H1 (cell line): Measurements from ENCODE around the gene TGFA. TPM values are rescaled to one million over a fixed set of nuclear protein-coding genes. Genes with fewer than 3 reads are reported as not detected.

Source experiments
- CTCF ChIA-PET: fragments of 300-600 bp; sonication (Branson Sonifier 250); formaldehyde crosslinking; loops from one replicate; lab custom pipeline; 2021; ENCODE audit not compliant: partially characterized antibody; lab: Charles Lee
- POLR2A ChIA-PET: fragments of 300-600 bp; sonication (Branson Sonifier 250); formaldehyde crosslinking; loops from one replicate; lab custom pipeline; 2021; ENCODE audit warnings: inconsistent platforms; ENCODE audit not compliant: partially characterized antibody; lab: Charles Lee
- DNase-seq, 2 experiments: peaks; one replicate each; pipeline versions ENCODE4 v3.0.0 to v3.0.0-alpha.2; 2010 to 2022; ENCODE audit warnings: low spot score in 2 of 2, low read depth in 1 of 2, mixed read lengths in 1 of 2
- FAIRE-seq: peaks from 2 replicates; lab custom pipeline; 2011; peaks lifted over from hg19 to GRCh38; lab: Jason Lieb, UNC
- H2AFZ ChIP-seq: 2 replicates; pipeline ENCODE4 v1.8.1; 2012; ENCODE audit warnings: low read length, inconsistent platforms
- H2AK5ac ChIP-seq: 2 replicates; pipeline ENCODE4 v1.6.1; 2013; ENCODE audit warnings: low read depth, low read length
- H2BK120ac ChIP-seq: replicated peaks from 2 replicates; pipeline ENCODE3; 2013; ENCODE audit warnings: low read depth, low read length, inconsistent platforms
- H2BK12ac ChIP-seq: 2 replicates; pipeline ENCODE4 v1.6.1; 2013; ENCODE audit warnings: low read depth, low read length
- H2BK15ac ChIP-seq: 2 replicates; pipeline ENCODE4 v1.6.1; 2013; ENCODE audit warnings: low read length
- H2BK20ac ChIP-seq: 2 replicates; pipeline ENCODE4 v1.6.1; 2013; ENCODE audit warnings: low read length
- H2BK5ac ChIP-seq: 2 replicates; pipeline ENCODE4 v1.6.1; 2013; ENCODE audit warnings: low read depth, low read length
- H3K14ac ChIP-seq: 2 replicates; pipeline ENCODE4 v1.6.1; 2013; ENCODE audit warnings: inconsistent platforms; ENCODE audit not compliant: insufficient read length
- H3K18ac ChIP-seq: 2 replicates; pipeline ENCODE4 v1.6.1; 2013; ENCODE audit warnings: low read length; ENCODE audit errors: extremely low read depth
- H3K23ac ChIP-seq: 2 replicates; pipeline ENCODE4 v1.6.1; 2013; ENCODE audit warnings: inconsistent platforms; ENCODE audit not compliant: insufficient read length
- H3K23me2 ChIP-seq: 2 replicates; pipeline ENCODE4 v1.6.1; 2013; ENCODE audit warnings: low read depth, low read length
- H3K27ac ChIP-seq: 2 replicates; pipeline ENCODE4 v1.6.1; 2011; ENCODE audit warnings: low read depth, low read length, inconsistent platforms
- H3K27me3 ChIP-seq, 4 experiments: replicated peaks in 1 of 4; 1 replicate in 1 of 4; 2 replicates in 3 of 4; pipeline versions ENCODE4 v1.6.1 to v1.8.1; 2011 to 2013; ENCODE audit warnings: low read length in 3 of 4, mild to moderate bottlenecking in 3 of 4, inconsistent platforms in 2 of 4, mixed read lengths in 2 of 4, moderate library complexity in 1 of 4; ENCODE audit not compliant: control insufficient read depth in 3 of 4, insufficient read depth in 3 of 4; ENCODE audit errors: extremely low read depth in 1 of 4
- H3K36me3 ChIP-seq, 4 experiments: 2 replicates each; pipeline versions ENCODE4 v1.6.1 to v1.8.1; 2011 to 2013; ENCODE audit warnings: mild to moderate bottlenecking in 4 of 4, low read length in 3 of 4, moderate library complexity in 2 of 4, control low read depth in 1 of 4, inconsistent platforms in 1 of 4; ENCODE audit not compliant: insufficient read depth in 4 of 4, control insufficient read depth in 2 of 4
- H3K4ac ChIP-seq: replicated peaks from 2 replicates; pipeline ENCODE3; 2013; ENCODE audit warnings: low read length, low read depth, mixed read lengths, inconsistent platforms; ENCODE audit not compliant: insufficient read length
- H3K4me1 ChIP-seq, 4 experiments: replicated peaks in 1 of 4; 1 replicate in 1 of 4; 2 replicates in 3 of 4; pipeline versions ENCODE4 v1.6.1 to v1.8.1; 2011 to 2013; ENCODE audit warnings: low read length in 3 of 4, inconsistent platforms in 2 of 4, mixed read lengths in 1 of 4; ENCODE audit not compliant: insufficient read depth in 4 of 4, control insufficient read depth in 3 of 4
- H3K4me2 ChIP-seq, 2 experiments: 2 replicates each; pipeline versions ENCODE4 v1.6.1 to v1.8.1; 2011 to 2013; ENCODE audit warnings: low read depth in 2 of 2, low read length in 2 of 2, control low read depth in 1 of 2, inconsistent platforms in 1 of 2, mild to moderate bottlenecking in 1 of 2; ENCODE audit not compliant: insufficient read depth in 1 of 2
- H3K4me3 ChIP-seq, 4 experiments: fragments of 200-600, 300-600 bp in 1 of 4; sonication (generic), shearing (Covaris generic), sonication (Bioruptor Twin) in 1 of 4; 2 replicates each; pipeline versions ENCODE4 v1.5.1 to v1.8.1; 2011 to 2016; ENCODE audit warnings: low read length in 4 of 4, low read depth in 3 of 4, control low read depth in 2 of 4, inconsistent platforms in 2 of 4, mild to moderate bottlenecking in 2 of 4, mixed read lengths in 1 of 4, moderate library complexity in 1 of 4; ENCODE audit not compliant: insufficient read depth in 2 of 4; ENCODE audit errors: extremely low read depth in 1 of 4
- H3K56ac ChIP-seq: replicated peaks from 2 replicates; pipeline ENCODE3; 2013; ENCODE audit warnings: low read depth, mild to moderate bottlenecking, mixed read lengths, low read length, inconsistent platforms; ENCODE audit not compliant: insufficient read length
- H3K79me1 ChIP-seq: 2 replicates; pipeline ENCODE4 v1.6.1; 2013; ENCODE audit warnings: low read depth, low read length, control low read depth
- H3K79me2 ChIP-seq, 2 experiments: 2 replicates each; pipeline versions ENCODE4 v1.6.1 to v1.8.1; 2012 to 2013; ENCODE audit warnings: low read length in 2 of 2, mild to moderate bottlenecking in 2 of 2, inconsistent platforms in 1 of 2; ENCODE audit not compliant: insufficient read depth in 2 of 2, control insufficient read depth in 1 of 2
- H3K9ac ChIP-seq, 4 experiments: replicated peaks in 1 of 4; 1 replicate in 1 of 4; 2 replicates in 3 of 4; pipeline versions ENCODE4 v1.6.1 to v1.8.1; 2011 to 2013; ENCODE audit warnings: low read depth in 3 of 4, low read length in 3 of 4, control low read depth in 2 of 4, mild to moderate bottlenecking in 2 of 4, moderate library complexity in 2 of 4, inconsistent platforms in 1 of 4; ENCODE audit errors: extremely low read depth in 1 of 4
- H3K9me3 ChIP-seq, 2 experiments: 2 replicates each; pipeline versions ENCODE4 v1.6.1 to v1.8.1; 2012 to 2013; ENCODE audit warnings: mild to moderate bottlenecking in 2 of 2, moderate library complexity in 2 of 2, control low read depth in 1 of 2, inconsistent platforms in 1 of 2, low read depth in 1 of 2, low read length in 1 of 2, mixed read lengths in 1 of 2; ENCODE audit not compliant: insufficient read depth in 2 of 2
- H4K20me1 ChIP-seq, 2 experiments: replicated peaks in 1 of 2; 2 replicates each; pipeline versions ENCODE3 to v1.8.1; 2011 to 2013; ENCODE audit warnings: inconsistent platforms in 2 of 2, low read length in 2 of 2, mild to moderate bottlenecking in 1 of 2; ENCODE audit not compliant: insufficient read depth in 2 of 2, control insufficient read depth in 1 of 2
- H4K5ac ChIP-seq: 2 replicates; pipeline ENCODE4 v1.6.1; 2013; ENCODE audit warnings: low read length, low read depth, mixed read lengths, inconsistent platforms; ENCODE audit not compliant: insufficient read length
- H4K8ac ChIP-seq: 2 replicates; pipeline ENCODE4 v1.8.0; 2013; ENCODE audit warnings: mild to moderate bottlenecking, moderate library complexity, low read length, inconsistent platforms; ENCODE audit not compliant: insufficient read depth; ENCODE audit errors: extremely low read depth
- H4K91ac ChIP-seq: replicated peaks from 2 replicates; pipeline ENCODE3; 2013; ENCODE audit warnings: low read length, mixed read lengths, inconsistent platforms; ENCODE audit not compliant: insufficient read length
- SAP30 ChIP-seq: fragments of 300-600 bp; sonication (generic); IDR thresholded peaks from 2 replicates; pipeline ENCODE4 v1.7.1; 2012; ENCODE audit warnings: low read length, moderate library complexity, mild to moderate bottlenecking, inconsistent platforms; ENCODE audit not compliant: insufficient read depth, insufficient replicate concordance
- TEAD4 ChIP-seq: IDR thresholded peaks from 2 replicates; pipeline ENCODE4 v1.6.1; 2012; ENCODE audit warnings: low read depth, low read length, inconsistent platforms, mixed read lengths
- WGBS, 2 experiments: shearing (Covaris generic) in 1 of 2; methylation state at CpG; one replicate each; pipeline versions ENCODE4 v1.1.6 to v1.1.7; 2013 to 2015; ENCODE audit warnings: low lambda C conversion rate in 2 of 2, mixed read lengths in 2 of 2, inconsistent platforms in 1 of 2, low coverage in 1 of 2, missing lambda C conversion rate in 1 of 2; ENCODE audit not compliant: insufficient replicate concordance in 2 of 2, insufficient coverage in 1 of 2, insufficient read length in 1 of 2; ENCODE audit errors: extremely low coverage in 1 of 2, missing lambda C conversion rate in 1 of 2; 5-methylcytosine and 5-hydroxymethylcytosine counted together
- polyA plus RNA-seq, 7 experiments: library from polyadenylated mRNA; depleted of rRNA in 3 of 7; stranded (reverse) in 5 of 7; unstranded in 2 of 7; fragments of >200 nt in 5 of 7; fragments of 200-250 nt in 2 of 7; gene quantifications; 1 replicate in 5 of 7; 2 replicates in 1 of 7; 4 replicates in 1 of 7; pipeline versions ENCODE4 v1.2.1 to v1.2.3, GENCODE V29; 2011 to 2013; ENCODE audit warnings: missing spikeins in 2 of 7, mixed read lengths in 2 of 7
- total RNA-seq: library from RNA; stranded (reverse); fragmentation: NEBNext Ultra II Directional; extraction: Animal tissue kit (Norgen Biotek cat#: 25700); gene quantifications from 2 replicates; pipeline ENCODE4 v1.2.1, GENCODE V29; 2021

Gene TGFA
- total and polyA plus RNA-seq, 2 of the 8 experiments (the other 6 are each of a cell fraction or from before 2014, with no cell fraction given), result 1.8 to 3.7 TPM

- Histone ChIP-seq H3K4ac (no peak overlapping the region), H2BK5ac (no peak overlapping the region), H3K4me1 (peaks cover 0 to 10% (median 3%) of the 10 kb centered on the region in 4 experiments; a peak in 5 of 7 replicates), H3K9ac (no peak overlapping the region), H4K8ac (no peak overlapping the region), H2AK5ac (no peak overlapping the region), H2BK20ac (no peak overlapping the region), H3K79me2 (no peaks in the 10 kb centered on the region), H3K23me2 (no peaks in the 10 kb centered on the region), H2AFZ (no peak overlapping the region), H3K36me3 (no peaks in the 10 kb centered on the region), H3K79me1 (no peaks in the 10 kb centered on the region), H4K5ac (no peak overlapping the region), H3K23ac (no peak overlapping the region), H3K14ac (no peak overlapping the region), H3K4me3 (no peak overlapping the region), H2BK15ac (no peak overlapping the region), H2BK12ac (no peak overlapping the region), H3K9me3 (no peaks in the 10 kb centered on the region), H4K20me1 (no peaks in the 10 kb centered on the region), H3K18ac (no peak overlapping the region), H3K56ac (no peak overlapping the region), H4K91ac (no peak overlapping the region), H3K27ac (no peak overlapping the region), H2BK120ac (no peak overlapping the region), H3K27me3 (no peaks in the 10 kb centered on the region), H3K4me2 (no peak overlapping the region)
- ChIA-PET POLR2A (no interaction called here), CTCF (interaction anchor here (0.9 to 2.2 kb wide), 9 partner anchors 9 to 181 kb away, joined by 3 to 12 read pairs (median 4); no protein-coding TSS in a partner anchor)
- 89% methylated on average over 3 of the region's 3 CpGs; no CpG with 5 or more reads in 1 of the 2 experiments for WGBS, 2 experiments
- TF ChIP-seq SAP30, result no peak
- no peak for TF ChIP-seq TEAD4
- FAIRE-seq (no peak), DNase-seq (no peak)
These were observed 90.0 kb downstream of the TGFA start for GRCh38 chr2:70463581-70463980.
